Measurements from ENCODE around the gene MKLN1.
"Not testable (repeated sequence)": the region's sequence is repeated elsewhere in the genome, so short reads cannot be mapped to it uniquely, and the experiment has no call there.

The MKLN1 gene

GRCh38 chr7:131312838-131313237 is 14.8 kb upstream of the MKLN1 start:
- DNase-seq (ENCODE audit: low read depth) = no peak

- DNase-seq (ENCODE audit: low read depth) = no peak
Observed at GRCh38 chr7:131320603-131321002, 7.1 kb upstream of the MKLN1 start.

DNA sequence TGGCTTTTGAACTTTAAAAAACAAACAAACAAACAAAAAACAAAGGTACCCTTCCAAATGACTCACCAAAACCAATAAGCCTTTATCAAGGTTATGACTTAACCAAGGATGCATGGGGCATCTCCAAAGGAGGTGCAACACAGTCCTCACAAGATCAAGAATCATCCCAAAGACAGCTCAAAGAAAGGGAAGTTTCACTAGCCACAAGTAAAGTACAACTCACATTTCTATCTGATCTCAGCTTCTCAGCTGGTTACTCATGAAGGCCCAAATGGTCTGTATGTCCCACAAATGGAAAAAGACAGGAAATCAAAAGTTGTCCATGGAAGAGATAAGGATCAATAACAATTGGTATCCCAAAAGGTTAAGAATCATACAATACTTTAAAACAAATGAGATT is 6.0 kb upstream of the MKLN1 start:
- DNase-seq (ENCODE audit: low read depth) = no peak

GRCh38 chr7:131322061-131322460 is 5.6 kb upstream of the MKLN1 start:
- DNase-seq (ENCODE audit: low read depth) = no peak

DNA sequence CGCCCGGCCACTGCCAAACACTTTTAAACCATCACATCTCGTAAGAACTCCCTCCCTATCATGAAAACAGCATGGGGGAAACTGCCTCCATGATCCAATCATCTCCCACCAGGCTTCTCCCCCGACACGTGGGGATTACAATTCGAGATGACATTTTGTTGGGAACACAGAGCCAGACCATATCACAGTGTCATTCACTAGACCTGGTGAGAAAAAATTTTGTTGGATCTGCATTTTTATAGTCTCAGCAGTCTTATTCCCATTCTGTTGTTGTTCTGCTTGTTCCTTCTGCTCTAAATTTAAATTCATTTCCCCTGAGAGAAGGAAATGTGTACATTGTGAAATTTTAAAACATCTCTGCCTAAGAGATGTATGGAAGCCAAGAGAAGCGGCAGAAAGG is 4.8 kb upstream of the MKLN1 start:
- DNase-seq (ENCODE audit: low read depth) = no peak

- no peak for DNase-seq (ENCODE audit: low read depth)
Observed at GRCh38 chr7:131325179-131325840, 2.4 kb upstream of the MKLN1 start.

DNA sequence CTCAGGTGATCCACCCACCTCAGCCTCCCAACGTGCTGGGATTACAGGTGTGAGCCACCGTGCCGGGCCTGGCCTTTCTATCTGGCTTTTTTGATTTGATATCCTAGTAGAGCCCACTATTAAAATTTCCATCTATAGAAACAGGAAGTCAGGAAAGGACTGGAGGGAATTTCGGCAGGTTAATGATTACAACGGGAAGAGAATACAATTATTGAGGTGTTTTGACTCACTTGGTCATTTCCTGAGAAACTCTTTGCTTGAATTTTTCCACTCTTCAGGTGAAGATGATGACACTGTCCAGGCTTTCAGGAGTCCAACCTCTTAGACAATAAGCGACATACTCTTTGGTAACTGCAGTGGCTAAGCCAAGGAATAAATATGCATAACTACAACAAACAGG is 1.1 kb upstream of the MKLN1 start:
- no peak for DNase-seq (ENCODE audit: low read depth)

DNA sequence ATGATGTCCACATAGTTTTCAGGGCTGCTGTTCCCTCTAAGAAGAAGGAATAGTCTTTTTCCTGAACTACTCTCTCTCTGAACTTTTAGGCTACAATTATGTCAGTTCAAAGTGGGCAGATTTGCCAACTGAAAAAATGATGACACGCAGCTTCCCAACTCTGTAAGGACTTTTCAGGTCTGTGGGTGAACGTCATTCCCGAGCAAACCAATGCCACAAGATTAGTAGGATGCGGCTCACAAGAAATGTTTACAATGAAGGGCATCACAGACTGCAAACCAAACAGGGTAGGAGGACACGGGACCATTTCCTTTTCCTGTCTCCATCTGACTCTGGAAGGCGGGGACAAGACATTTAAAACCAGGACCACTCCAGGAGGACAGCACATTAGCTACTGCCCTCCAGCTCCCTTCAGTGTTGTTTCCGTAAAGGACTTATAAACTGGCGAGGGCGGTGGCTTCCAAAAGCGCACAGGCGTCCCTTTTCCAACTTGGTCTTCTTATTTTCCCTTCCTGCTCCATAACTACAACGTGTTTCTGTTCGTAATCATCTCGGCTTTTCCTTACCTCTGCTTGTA is 539 bp upstream of the MKLN1 start:
- peak; percentile 2 for DNase-seq (ENCODE audit: low read depth)

GRCh38 chr7:131328377-131329175 is 900 bp downstream of the MKLN1 start:
- DNase-seq (ENCODE audit: low read depth) = no peak

- no peak for DNase-seq (ENCODE audit: low read depth)
Observed at GRCh38 chr7:131329176-131329570, 1.5 kb downstream of the MKLN1 start.

DNA sequence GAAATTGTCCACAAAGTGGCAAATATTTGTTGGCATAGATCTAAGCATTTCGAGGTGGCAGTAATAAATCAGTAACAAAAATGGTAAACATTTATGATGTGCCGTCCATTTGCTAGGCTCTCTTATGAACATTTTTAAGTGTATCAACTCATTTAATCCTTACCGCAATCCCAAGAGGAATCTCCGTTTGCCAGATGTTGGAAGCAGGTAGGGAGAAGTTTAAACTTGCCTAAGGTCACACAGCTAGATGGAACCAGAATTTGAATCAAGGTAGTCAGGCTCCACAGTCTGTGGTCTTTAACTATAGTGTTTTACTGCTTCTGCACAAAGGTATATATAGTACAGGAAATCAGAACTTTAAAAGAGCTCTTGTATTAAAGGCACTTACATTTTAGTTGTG is 2.6 kb downstream of the MKLN1 start:
- no peak for DNase-seq (ENCODE audit: low read depth)

- no peak for DNase-seq (ENCODE audit: low read depth)
Observed at GRCh38 chr7:131331806-131332205, 4.1 kb downstream of the MKLN1 start.

DNA sequence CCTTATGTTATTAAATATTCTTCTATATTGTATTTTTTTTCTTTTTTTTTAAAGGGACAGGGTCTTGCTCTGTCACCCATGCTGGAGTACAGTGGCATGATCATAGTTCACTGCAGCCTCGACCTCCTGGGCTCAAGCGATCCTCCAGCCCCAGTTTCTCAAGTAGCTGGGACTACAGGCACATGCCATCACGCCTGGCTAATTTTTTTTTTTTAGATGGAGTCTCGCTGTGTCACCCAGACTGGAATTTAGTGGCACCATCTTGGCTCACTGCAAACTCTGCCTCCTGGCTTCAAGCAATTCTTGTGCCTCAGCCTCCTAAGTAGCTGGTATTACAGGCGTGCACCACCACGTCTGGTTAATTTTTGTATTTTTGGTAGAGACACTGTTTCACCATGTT is 5.1 kb downstream of the MKLN1 start:
- DNase-seq (ENCODE audit: low read depth) = not testable (repeated sequence)

DNA sequence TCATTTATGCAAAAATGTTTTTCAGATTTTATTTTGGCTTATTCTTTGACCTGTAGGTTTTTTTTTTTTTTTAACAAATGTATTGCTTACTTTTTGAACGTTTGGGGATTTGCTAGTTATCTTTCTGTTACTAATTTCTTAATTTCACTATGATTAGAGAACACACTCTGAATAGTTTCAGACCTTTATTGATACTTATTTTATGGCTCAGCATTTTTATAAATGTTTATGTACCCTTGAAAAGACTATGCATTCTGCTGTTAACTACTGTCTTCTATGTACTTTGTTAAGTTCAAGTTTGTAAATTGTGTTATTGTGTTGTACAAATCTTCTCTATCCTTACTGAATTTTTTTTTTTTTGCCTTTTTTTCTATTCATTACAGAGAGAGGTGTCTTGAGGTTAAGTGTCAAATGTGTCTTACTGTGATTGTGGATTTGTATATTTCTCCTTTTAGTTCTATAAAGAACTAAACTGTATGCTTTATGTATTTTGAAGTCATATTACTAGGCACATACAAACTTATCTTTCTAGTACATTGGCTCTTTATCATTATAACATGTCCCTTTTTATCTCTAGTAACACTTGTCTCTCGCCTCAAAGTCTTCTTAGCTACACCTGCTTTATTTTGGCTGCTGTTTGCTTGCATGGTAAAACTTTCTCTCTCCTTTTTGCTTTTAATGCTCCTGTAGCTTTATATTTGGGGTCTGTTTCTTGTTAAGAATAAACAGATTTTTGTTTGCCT is 8.1 kb downstream of the MKLN1 start:
- DNase-seq (ENCODE audit: low read depth) = no peak

DNA sequence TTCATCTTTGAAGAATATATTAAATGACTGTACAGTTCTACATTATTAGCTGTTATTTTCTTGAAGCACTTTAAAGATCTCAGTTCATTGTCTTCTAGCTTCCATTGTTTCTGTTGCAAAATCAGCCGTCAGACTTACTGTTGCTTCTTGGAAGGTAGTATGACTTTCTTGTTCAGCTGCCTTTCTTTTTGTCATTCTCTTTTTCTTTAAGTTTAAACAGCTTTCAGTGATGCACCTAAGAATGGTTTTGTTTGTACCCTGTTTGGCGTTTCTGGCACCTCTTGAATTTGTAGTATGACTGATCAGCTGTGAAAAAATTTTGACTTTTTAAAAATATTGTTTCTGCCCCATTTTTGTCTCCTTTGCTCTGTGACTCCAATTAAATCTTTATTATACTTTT is 9.3 kb downstream of the MKLN1 start:
- no peak for DNase-seq (ENCODE audit: low read depth)

DNA sequence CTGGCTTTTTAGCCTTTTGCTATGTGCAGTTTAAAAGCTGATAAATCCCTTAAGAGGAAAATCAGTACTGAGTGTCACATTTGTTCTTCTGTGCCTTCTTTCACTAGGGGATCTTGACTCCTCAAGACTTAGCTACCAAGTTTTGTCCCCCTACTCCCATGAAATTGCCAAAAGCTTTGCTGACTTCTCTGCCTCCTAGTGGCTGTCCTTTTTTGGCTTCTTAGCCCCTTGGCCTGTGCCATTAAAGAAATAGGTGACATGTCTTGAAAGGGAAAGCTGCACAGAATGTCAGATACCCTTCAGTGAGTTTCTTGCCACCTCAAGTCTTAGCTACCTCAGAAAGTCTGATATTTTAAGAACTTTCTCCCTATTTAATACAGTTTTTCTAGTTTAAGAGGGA is 10.5 kb downstream of the MKLN1 start:
- DNase-seq (ENCODE audit: low read depth) = no peak

DNA sequence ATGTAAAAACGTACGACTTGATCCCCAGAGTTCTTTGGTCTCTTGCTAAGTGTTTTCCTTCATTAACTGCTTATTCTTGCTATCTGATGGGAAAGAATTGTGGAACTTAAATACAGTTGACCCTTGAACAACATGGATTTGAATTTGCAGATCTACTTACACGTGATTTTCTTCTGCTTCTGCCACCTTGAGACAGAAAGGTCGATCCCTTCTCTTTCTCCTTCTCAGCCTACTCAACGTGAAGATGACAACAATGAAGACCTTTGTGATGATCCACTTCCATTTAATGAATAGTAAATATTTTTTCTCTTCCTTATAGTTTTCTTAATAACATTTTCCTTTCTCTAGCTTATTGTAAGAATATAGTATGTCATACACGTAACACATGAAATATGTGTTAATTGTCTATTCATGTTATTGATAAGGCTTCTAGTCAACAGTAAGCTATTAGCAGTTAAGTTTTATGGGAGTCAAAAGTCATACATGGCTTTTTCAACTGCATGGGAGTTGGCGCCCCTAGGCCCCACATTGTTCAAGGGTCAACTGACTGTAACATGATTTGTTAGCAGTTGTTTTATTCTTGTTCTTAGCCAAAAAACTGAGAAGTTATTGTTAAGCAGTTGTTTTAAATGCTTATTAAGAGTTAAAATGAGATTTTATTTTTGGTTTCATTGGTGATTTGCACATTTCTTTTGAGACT is 11.2 kb downstream of the MKLN1 start:
- DNase-seq (ENCODE audit: low read depth) = no peak

GRCh38 chr7:131341690-131342089 is 14.0 kb downstream of the MKLN1 start:
- no peak for DNase-seq (ENCODE audit: low read depth)

- DNase-seq (ENCODE audit: low read depth) = no peak
Observed at GRCh38 chr7:131342864-131343442, 15.3 kb downstream of the MKLN1 start.

DNA sequence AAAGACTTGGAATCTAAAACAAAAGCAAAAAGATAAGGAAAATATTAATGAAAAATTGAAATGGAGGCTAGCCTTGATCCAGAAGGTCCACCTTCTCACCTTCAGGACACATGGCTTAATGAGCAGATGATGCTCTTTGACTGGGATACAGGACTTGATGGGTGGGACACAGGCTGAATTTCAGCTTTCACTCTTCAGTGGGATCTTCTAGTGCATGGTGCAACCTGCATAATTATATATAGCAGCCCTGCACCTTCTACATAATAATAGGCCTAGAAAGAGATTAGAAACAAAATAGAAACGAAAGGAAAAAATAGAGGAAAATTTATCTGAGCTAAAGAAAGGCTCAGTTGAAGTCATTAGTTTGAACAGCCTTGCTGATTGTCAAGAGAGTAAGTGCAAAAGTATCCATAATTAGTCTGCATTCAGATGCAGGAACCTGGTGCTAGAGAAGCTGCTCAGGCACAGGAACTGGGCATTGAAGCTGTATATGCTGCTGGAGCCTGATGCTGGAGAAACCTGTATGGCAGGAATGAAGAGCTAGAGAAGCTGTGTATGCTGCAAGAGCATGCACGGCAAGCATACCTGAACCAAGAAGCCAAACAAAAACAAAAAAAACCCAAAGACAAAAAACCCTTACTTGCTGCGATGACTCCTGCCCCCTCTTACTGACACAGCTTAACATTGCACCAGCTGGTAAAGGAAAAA is 19.4 kb downstream of the MKLN1 start:
- no peak for DNase-seq (ENCODE audit: low read depth)

DNA sequence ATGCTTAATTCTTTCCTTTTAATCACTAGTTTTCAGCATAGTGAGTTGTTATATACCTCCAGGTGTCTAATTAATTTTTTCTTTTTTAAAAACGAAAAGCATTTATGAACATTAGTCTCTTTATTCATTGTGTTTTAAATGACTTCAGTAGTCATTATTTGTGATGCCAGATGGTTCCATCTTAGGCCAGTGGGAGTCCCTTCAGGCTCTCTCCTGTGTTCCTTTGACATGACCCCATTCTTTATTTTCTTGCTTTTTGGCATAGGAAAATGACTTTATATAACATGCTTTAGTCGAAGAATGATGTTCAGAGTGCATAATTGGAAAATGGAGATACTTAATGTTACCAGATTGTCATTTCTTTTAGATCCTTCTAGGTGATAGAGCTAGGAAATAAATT is 24.4 kb downstream of the MKLN1 start:
- DNase-seq (ENCODE audit: low read depth) = no peak

Data from activated T-helper 9 cell treated with anti-CD3 and anti-CD28 coated beads, Interleukin-2, amount 50 U/mL, for 16 hours (primary cell).